ENCODE data around the gene SEMA5A.

The SEMA5A gene

GRCh38 chr5:9099689-9100088, 446.2 kb downstream of the SEMA5A start:
- H3K9me3 ChIP-seq (ENCODE audit: control insufficient read depth, insufficient read depth, low read depth, low read length) = no peaks in the 10 kb centered on the region
- no peaks in the 10 kb centered on the region for H3K4me1 ChIP-seq (ENCODE audit: control insufficient read depth, insufficient read depth, low read length)
- CTCF ChIA-PET = no interaction called here
- H3K36me3 ChIP-seq (ENCODE audit: control insufficient read depth in 2 of 2, insufficient read depth in 1 of 2, low read length in 2 of 2) = no peaks in the 10 kb centered on the region
- POLR2A ChIA-PET = no interaction called here
- no peak overlapping the region for H3K4me3 ChIP-seq (ENCODE audit: low read depth, low read length)
- H3K27ac ChIP-seq (ENCODE audit: extremely low read depth, low read depth, low read length) = no peak overlapping the region
- TF ChIP-seq ATF2 (tag by site-specific recombination; IDR thresholded peaks at IDR 0.05; ENCODE audit: low read depth) = no peak
- no peak for TF ChIP-seq ZNF10 (tag by site-specific recombination; IDR thresholded peaks at IDR 0.05)
- TF ChIP-seq ZNF704 (tag by site-specific recombination; IDR thresholded peaks at IDR 0.05) = no peak
- no peak for TF ChIP-seq SETDB1 (IDR thresholded peaks at IDR 0.05; ENCODE audit: insufficient read length, low read length)
- TF ChIP-seq MZF1 (tag by site-specific recombination; IDR thresholded peaks at IDR 0.05; ENCODE audit: borderline replicate concordance) = no peak
- no peak for TF ChIP-seq ZNF223 (tag by site-specific recombination; IDR thresholded peaks at IDR 0.05)
- TF ChIP-seq ZNF132 (tag by site-specific recombination; IDR thresholded peaks at IDR 0.05; ENCODE audit: borderline replicate concordance) = no peak
- no peak for TF ChIP-seq TSHZ1 (tag by site-specific recombination; IDR thresholded peaks at IDR 0.05; ENCODE audit: borderline replicate concordance)

GRCh38 chr5:9098990-9099389, 446.9 kb downstream of the SEMA5A start:
- ChIA-PET POLR2A (no interaction called here), CTCF (no interaction called here)
- Histone ChIP-seq H3K36me3 (ENCODE audit: control insufficient read depth in 2 of 2, insufficient read depth in 1 of 2, low read length in 2 of 2) (no peaks in the 10 kb centered on the region), H3K9me3 (ENCODE audit: control insufficient read depth, insufficient read depth, low read depth, low read length) (no peaks in the 10 kb centered on the region), H3K4me3 (ENCODE audit: low read depth, low read length) (no peak overlapping the region), H3K27ac (ENCODE audit: extremely low read depth, low read depth, low read length) (no peak overlapping the region), H3K4me1 (ENCODE audit: control insufficient read depth, insufficient read depth, low read length) (no peaks in the 10 kb centered on the region)
- TF ChIP-seq ZBTB49 (tag by site-specific recombination; IDR thresholded peaks at IDR 0.05; ENCODE audit: low read depth) (no peak), ZBTB6 (tag by site-specific recombination; IDR thresholded peaks at IDR 0.05) (no peak), ZNF146 (tag by site-specific recombination; IDR thresholded peaks at IDR 0.05) (no peak), ZNF837 (tag by site-specific recombination; IDR thresholded peaks at IDR 0.05) (no peak), ZXDB (tag by site-specific recombination; IDR thresholded peaks at IDR 0.05) (no peak), ZNF670 (tag by site-specific recombination; IDR thresholded peaks at IDR 0.05; ENCODE audit: low read depth) (no peak), ZSCAN16 (tag by site-specific recombination; IDR thresholded peaks at IDR 0.05) (no peak)
